Activated naive CD8-positive, alpha-beta T cell treated with anti-CD3 and anti-CD28 coated beads, Interleukin-2, amount 50 U/mL, for 16 hours (primary cell): Measurements from ENCODE around the gene SMIM33.
A peak's percentile ranks its signal among the peaks of the same experiment; 100 is the strongest.
"Not testable (repeated sequence)": the region's sequence is repeated elsewhere in the genome, so short reads cannot be mapped to it uniquely, and the experiment has no call there.

Experiments used
- DNase-seq: peaks from one replicate; pipeline ENCODE4 v3.0.0-alpha.2; 2020; ENCODE audit warnings: low read depth, low spot score

SMIM33 gene

DNA sequence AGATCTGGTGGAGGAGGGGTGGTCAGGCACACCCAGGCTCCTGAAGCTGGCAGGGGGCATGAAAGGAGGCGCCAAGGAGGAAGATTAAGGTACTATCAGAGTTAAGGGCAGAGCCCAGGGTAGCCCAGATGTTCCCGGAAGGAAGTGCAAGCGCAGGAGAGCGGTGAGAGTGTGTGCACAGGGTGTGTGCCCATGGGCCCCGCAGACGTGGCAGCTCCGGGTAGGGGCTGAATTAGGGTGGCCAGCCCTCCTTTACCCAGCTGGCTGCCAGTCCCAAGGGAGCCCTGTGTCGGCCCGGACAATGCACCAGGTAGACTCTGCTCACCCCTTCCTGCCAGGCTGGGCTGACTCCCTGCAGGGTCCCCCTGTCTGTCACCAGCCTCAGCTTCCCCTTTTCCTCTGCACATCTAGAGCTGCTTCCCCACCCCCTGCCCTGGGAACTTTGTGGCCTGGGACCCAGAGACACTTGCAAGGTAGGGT is at the start of gene SMIM33:
Gene SMIM33 (plus strand): TSS at position 184 of the 480 bp plus-strand sequence. CDS start 118 bp downstream, at position 302.
- no peak for DNase-seq

DNA sequence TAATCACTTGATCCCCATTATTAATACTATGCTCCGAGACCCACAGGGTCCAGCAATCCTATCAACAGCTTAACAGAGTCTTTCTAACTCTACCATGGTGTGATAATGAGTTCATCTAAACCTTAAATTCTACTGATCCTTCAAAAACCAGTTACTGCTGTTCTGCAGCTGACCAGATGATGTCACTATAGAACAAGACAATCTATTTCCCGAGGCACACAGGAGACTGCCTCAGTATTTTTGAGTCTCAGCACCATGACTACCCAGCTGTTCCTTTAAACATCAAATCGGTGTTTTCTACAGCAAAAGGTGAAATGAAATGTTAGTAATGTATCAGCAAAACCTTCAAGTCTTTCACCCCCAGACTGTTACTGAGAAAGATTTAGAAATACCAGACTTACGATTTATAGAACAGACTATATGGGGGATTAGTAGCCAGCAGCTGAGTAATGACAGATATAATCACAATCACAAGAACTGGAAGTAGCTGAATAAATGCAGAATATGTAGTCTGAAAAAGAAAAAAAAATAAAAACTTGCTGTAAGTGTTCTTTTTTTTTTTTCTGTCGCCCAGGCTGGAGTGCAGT is 48.4 kb upstream of the SMIM33 start:
- DNase-seq: no peak

DNA sequence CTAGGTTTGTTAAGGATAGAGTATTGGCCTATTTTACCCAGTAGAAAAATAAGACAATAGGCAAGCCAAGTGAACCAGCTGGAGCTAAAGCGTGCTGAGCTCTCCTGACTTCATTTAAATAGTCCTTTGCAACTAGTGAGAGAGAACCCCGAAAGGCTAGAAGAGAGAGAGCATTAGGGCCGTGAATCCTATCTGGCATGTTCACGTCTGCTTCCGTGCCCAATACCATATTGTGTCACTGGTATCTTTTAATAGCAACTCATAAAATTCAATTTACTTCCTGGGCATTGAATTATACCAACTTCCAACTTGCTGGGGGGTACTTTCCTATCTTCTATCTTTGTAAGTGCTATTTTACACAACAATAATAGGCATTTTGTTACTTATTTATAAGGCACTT is 45.3 kb upstream of the SMIM33 start:
- no peak for DNase-seq

- no peak for DNase-seq
Measured at GRCh38 chr5:139426203-139426885, 44.5 kb upstream of the SMIM33 start.

DNA sequence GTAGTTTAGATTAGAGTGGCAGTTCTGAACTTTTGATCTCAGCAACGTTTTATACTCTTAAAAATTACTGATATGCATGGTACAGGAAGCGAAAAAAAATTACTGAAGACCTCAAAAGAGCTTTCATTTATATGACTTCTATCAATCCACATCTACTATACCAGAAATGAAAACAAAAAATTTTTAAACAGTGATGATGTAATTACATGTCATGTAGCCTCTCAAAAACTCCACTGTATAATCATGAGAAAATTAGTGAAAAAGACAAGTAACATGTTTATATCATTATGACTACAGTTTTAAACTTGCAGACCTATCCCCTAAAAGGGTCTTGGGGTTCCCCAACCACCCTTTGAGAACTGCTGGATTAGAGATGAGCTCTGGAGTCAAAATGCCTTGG is 40.8 kb upstream of the SMIM33 start:
- DNase-seq: no peak

- no peak for DNase-seq
Measured at GRCh38 chr5:139431706-139432105, 39.1 kb upstream of the SMIM33 start.

DNA sequence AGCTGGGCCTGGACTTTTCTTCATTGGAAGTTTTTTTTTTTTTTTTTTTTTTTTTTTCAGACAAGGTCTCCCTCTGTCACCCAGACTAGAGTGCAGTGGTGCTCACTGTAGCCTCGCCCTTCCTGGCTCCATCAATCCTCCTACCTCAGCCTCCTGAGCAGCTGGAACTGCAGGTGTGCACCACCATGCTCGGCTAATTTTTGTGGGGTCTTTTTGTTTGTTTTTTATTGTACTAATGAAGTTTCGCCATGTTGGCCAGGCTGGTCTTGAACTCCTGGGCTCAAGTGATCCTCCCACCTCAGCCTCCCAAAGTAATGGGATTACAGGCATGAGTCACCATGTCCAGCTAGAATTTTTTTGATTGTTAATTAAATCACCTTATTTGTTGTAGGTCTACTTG is 35.1 kb upstream of the SMIM33 start:
- DNase-seq: no peak

- no peak for DNase-seq
Measured at GRCh38 chr5:139438707-139439012, 32.1 kb upstream of the SMIM33 start.

DNA sequence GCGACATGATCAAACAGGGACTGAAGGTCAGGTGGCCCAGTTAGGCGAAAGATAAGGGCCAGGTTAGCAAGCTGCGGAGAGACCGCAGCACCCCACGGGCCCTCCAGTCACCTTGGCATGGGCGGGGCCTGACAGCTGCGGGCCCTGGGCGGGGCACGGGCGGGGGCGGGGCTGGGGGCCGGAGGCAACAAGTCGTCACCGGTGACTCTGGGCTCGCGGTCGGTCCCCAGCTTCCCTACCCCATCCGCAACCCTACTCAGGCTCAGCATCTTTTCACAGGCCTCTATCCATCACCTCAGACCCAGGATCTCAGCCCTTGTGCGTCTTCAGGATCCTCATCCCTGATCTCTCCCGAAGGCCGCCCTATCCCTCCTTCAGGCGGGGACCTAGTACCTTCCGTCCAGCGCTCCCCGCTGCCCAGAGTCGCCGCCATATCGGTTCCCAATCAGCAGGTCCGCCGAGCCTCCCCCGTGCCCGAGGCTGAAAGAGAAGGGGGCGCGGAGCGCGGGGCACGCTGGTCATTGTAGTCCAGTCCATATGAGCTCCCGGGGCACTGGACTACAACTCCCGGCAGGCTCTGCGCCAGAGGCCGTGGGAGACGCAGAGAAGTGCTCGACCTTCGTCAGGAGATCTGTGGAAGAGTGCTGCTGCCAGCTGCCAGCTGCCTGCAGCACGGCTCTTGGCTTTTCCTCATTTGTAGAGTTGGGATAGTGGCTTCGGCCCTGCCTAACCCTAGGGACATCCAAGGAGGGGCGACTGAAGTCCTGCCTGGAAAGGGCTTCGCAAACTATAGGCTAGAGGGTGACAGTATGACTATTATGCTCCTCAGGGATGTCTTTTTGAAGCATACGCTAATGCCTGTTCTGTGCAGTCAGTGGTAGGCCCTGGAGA is 31.5 kb upstream of the SMIM33 start, which contains the start of gene DNAJC18:
Gene DNAJC18 (minus strand): TSS at position 513 of the 891 bp plus-strand sequence. CDS start 80 bp downstream, at position 433.
- peak; percentile 80 for DNase-seq

GRCh38 chr5:139440416-139440815 is 30.4 kb upstream of the SMIM33 start:
- not testable (repeated sequence) for DNase-seq

GRCh38 chr5:139443831-139444453 is 26.9 kb upstream of the SMIM33 start:
- no peak for DNase-seq

- DNase-seq: no peak
Measured at GRCh38 chr5:139445325-139446170, 25.3 kb upstream of the SMIM33 start.

DNA sequence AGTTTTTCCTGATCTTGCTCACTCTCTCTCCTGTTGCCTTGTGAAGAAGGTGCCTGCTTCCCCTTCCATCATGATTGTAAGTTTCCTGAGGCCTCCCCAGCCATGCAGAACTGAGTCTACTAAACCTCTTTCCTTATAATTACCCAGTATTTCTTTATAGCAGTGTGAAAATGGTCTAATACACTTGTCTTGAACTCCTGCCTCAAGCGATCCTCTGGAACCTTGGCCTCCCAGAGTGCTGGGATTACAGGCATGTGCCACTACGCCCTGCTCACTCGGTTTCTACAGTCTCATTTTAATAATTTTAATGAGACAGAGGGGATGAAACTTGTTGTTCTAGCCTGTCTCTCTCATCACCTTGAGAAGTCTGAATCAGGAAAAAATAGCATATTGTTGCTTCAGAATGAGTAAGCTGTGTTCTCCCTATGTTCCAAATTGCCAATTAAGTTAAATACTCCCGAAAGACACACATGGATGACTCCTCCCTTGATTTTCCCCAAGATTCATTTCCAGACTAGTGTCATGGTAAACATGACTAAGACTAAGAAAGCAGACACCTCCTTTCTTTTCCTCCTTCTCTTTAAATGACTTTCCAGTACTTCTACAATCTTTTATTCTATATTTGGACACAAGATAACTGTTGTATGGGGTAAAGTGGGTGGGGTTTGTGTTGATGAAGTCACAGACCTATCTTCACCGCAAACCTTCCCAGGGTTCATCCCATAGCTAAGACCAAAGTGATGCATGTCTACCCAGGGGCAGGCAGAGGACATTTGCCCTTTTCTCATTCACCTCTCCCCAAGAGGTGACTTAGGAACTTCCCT is 23.6 kb upstream of the SMIM33 start:
- DNase-seq: no peak

GRCh38 chr5:139451176-139451575 is 19.6 kb upstream of the SMIM33 start:
- no peak for DNase-seq

DNA sequence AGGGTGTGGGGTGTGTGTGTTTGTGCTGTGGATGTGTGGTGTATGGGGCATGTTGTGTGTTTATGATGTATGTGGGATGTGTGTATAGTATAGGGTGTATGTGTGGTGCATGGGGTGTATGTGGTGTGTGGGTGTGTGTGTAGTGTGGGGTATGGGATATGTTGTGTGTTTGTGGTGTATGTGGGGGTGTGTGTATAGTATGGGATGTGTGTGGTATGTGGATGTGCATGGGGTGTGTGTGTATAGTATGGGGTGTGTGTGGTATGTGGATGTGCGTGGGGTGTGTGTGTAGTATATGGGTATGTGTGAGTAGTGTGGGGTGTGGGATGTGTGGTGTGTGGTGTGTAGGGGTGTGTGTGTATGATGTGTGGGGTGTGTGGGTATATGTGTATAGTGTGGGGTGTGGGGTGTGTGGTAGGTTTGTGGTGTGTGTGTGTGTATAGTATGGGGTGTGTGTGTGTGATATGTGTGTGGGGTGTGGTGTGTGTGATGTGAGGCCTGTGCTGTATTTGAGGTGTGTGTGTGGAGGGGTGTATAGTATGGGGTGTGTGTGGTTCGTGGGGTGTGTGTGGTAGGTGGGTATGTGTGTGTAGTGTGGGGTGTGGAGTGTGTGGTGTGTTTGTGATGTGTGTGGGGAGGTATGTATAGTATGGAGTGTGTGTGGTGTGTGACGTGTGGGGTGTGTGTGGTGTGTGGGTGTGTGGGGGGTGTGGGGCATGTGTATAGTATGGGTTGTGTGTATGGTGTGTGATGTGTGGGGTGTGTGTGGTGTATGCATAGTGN is 18.7 kb upstream of the SMIM33 start:
- DNase-seq: no peak

GRCh38 chr5:139453683-139454567 is 16.9 kb upstream of the SMIM33 start:
- DNase-seq: no peak

GRCh38 chr5:139454568-139455290 is 16.1 kb upstream of the SMIM33 start:
- DNase-seq: no peak

- no peak for DNase-seq
Measured at GRCh38 chr5:139456776-139457175, 14.0 kb upstream of the SMIM33 start.
